ENCODE measurements around the gene PCED1B.
"Not testable (repeated sequence)": the region's sequence is repeated elsewhere in the genome, so short reads cannot be mapped to it uniquely, and the experiment has no call there.

PCED1B gene

DNA sequence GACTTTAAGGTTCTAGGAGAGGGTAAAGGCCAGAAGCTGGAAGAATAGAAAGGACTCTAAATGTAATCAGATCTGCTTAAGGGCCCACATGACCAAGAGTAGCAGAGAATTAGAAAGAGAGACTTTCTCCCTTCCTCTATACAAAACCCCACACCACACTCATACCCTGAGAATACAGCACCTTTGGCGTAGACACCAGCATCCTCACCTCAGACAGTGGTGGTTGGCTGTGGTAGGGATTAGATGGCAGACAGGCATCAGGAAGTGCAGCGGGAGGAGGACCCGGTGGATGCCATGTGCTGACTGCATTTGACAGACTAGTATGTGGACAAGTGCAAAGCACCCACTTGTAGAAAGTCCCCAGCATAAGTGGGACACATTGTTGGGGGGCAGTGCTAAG, 98.6 kb downstream of the PCED1B start:
- DNase-seq = no peak

DNA sequence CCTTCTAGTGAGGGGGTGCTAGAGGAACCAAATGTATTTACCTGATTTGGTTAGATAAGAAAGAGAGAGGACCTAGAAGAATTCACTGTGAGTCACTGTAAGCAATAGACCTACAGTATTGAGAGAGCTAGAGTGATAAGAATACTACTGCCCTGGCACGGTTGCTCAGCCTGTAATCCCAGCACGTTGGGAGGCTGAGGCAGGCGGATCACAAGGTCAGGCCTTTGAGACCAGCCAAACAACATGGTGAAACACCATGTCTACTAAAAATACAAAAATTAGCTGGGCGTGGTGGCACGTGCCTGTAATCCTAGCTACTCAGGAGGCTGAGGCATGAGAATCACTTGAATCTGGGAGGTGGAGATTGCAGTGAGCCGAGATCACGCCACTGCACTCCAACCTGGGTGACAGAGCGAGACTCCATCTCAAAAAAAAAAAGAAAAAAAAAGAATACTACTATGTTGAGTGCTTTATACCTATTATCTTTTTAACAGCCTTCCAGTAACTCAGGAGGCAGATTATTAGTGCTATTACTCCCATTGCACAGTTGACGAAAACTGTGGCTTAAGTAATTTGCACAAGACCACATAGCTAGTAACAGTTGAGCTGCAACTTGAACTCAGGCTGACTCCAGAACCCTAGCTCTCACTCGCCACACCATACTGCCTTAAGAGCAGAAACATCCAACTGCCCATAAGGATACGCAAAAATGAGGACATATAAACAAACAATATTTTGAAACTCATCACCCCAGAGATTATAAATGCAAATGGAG, 102.9 kb downstream of the PCED1B start:
- DNase-seq = not testable (repeated sequence)

DNA sequence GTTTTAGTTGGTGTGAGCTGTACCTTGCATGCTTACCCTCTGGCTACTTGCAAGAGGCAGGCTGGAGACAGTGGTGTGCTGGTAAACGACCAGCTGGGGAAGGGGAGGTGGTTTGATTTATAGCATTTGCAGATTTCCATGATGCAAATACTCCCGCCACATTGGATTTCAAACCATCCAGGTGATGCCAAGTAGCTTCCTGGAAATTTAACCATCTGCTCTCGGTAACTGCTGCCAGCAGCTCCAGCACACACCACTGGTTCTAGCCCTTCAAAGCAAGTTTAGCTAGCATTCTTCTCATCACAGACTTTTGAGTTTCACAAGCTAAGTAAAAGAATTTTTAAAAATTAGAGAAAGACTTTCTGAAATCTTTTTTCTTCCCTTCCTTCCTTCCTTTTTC, 104.8 kb downstream of the PCED1B start:
- DNase-seq = no peak

DNA sequence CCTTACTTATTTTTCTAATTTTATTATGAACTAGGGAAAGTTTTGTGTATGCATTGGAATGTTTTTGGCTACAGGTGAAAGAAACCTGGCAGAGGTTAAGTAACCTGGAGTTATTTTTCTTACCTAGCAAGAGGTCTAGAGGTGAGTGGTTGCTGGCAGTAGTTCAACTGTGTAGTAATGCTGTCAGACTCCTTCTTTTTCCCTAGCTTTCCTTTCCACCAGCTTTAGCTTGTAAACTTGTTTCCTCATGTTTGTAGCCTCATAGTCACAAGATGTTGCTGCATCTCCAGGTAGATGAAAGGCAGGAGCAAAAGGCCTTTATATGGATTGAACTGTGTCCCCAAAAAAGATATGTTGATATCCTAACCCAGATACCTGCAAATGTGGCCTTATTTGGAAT, 105.4 kb downstream of the PCED1B start:
- DNase-seq = no peak

DNA sequence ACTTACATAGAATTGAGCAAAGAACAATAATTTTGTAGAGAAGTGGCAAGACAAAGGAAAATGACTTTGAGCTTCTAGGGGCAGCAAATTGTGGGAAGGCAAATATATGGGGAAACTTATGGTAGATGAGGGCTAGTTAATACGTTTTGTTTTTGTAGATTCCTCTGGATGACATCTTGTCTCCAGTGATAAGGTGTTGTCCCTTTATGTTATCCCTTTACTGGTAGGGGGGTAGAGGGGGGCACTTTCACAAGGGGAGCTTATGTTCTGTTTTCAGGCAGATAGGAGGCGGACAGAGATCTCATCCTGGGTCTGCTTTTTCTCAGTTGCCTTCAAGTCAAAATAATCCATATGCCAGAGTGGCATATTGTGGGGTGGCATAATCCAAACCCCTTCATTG, 106.8 kb downstream of the PCED1B start:
- DNase-seq = no peak

DNA sequence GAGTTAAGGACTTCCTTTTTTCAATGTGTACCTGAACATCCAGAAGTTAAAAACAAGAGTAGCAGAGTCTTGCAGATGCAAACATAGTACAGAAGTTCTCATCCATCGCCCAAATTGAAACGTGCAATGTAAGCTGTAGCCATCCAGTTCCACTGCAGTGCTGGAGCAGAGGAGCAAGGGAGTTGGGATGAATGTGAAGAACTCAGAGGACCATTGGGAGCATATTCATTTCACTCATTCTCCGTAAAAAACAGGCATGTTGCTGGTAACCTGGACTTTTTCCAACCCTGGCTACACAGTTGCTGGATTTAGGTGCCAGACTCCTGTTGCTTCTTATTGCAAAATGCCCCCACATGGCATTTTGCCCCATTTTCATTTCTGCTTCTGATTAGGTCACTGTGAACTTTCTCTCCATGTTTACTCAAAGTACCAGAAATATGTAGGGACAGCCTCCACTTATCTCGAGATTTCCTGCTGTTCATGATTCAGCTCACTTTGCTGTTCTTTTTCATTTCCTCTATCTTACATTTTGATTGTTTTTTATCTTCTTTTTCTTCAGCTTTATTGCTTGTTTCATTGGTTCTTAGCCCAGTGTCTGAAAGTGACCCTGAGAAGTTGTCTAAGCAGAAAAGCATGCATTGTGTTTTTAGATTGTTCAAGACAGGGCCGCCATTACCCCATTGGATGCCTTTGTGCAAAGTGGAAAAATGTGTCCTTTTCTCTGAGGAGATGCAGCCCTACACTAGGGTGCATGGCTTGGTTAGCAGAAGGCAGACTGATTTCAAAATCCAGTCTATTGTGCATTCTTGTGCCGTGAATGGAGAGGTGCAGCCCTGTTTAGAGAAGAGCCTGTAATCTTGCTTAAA, 109.4 kb downstream of the PCED1B start:
- DNase-seq = no peak

DNA sequence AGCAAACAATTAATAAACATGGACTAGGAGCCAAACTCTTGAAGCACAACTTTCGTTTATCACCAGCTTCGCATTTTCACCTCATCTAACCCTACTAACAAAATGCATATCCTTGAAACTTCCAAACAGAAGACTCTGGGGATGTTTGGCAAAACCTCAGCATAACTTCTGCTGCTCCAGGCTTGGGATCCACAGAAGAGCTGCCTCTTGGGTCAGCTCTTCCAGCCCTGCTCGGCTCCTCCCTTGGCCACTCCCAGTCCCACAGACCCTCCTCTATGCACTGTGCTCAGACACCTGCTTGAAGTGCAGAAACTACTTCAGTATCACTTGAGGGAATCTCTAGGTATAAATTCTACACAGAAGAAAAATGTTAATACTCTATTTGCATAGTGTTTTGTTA, 110.3 kb downstream of the PCED1B start:
- no peak for DNase-seq

DNA sequence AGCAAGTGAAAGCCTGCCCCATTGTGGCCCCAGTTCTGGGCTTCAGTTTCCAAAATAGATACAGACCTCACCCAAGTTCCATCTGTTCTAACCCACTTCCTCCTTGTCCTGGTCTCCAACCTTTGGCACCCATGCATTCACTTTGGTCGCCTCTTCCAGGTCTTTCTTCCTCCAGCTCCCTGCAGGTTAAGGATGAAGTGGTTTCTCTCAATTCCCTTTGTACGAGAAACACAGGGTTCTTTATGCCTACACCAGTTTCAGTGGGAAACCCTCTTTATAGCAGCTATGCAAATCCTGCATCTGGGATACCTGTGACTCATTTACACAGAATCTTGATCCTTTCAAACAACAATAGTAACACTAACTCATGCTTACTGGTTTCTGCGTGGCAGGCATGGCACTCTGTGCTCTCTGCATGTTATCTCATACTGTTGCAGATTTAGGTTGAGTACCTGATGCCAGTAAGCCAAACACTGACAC, 110.9 kb downstream of the PCED1B start:
- DNase-seq = no peak

DNA sequence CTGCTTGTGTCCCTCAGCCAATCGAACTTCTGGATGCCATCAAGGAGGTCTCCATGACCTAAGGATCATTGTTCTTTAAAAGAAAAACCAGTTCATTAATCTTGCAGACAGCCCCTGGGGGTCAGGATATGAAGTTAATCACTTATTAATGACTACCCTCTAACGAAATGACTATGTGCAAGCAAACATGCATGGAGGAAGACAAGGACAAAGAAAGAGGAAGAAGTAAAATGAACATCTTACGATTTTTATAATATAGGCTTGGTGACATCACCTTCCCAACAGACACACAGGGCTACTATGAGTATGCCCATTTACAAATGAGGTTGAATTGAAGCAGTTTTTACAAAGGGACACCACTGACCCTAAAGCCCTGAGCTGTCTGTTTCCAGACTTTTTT, 111.5 kb downstream of the PCED1B start:
- no peak for DNase-seq

DNA sequence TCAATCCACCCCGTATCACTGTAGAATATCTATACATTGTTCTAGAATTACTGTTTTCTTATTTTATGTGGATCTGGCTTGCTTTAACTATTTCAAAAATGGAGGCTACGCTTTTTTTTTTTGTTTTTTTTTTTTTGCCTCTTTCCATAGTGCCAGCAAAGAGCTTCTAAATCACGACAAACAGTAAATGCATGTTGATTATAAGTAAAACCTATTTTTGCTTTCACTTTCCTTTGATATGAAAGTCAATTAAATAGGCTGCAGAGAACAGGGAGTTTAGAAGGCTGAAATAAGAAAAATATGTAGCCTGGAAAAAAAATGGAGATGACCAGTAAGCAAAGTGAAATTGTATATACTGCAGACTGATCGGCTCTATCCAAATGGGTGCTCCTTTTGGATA, 112.6 kb downstream of the PCED1B start:
- no peak for DNase-seq

DNA sequence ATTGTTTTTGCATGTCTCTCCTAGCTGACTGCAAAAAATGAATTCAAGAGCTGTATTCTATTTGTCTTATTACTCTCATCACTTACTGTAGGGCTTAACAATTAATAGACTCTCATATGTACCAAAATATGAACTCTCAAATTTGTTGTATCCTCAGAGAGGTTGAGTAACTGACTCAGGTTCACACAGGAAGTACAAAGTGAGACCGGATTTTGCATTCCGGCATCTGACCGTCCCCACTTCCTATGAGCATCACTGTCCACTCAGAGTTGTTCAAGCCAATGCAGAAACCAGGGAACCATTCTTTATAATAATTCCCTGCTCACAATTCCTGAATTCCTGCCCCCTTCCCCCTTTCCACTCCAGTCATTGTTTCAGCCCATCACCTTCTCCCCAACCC, 113.6 kb downstream of the PCED1B start:
- DNase-seq = no peak

DNA sequence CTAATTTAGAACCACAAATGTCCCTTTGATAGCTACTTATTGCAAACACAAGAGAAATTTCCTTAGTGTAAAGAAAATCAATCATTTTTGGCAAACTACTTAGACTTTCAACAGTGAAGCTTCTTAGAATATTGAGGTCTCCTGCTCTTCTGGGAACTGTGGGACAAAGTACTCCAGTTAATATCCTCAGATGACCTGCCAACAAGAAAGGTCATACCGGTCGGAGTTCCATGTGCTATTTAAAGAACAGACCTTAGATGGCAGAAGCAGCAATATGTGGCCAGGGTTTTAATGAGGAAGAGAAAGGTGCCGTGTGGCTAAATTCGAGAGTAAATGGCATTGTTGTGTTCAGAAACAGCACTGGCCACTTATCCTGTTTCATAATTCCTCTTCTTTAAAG, 115.1 kb downstream of the PCED1B start:
- no peak for DNase-seq

DNA sequence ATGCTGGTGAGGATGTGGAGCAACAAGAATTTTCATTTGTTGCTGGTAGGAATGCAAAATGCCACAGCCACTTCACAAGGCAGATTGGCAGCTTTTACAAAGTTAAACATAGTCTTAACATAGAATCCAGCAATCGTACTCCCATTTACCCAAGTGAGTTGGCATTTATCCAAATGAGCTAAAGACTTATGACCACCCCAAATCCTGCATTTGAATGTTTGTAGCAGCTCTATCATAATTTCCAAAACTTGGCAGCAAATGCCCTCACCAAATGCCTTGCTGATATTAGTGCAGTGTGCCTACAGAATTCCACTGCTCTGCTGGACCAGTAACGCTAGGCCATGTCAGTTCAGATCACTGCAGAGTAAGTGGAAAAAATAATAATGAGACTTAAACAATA, 121.0 kb downstream of the PCED1B start:
- DNase-seq = no peak

DNA sequence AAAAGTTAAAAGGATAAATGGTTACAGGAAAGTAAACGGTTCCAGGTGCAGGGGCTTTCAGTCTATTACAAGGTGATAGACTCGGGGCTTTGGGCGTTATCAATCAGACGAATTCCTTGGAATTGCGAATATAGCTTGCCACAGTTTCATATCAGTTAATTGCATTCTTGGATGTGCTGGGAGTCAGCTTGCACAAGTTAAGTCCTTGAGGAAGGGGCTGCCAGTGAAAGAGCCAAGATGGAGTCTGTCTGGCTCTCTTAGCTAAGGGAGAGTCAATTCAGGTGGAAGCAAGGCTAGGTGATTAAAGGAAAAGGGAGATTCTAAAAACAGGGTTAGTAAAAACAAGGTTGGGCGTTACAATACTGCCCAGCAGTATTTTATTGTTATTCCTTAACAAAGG, 121.8 kb downstream of the PCED1B start:
- DNase-seq = not testable (repeated sequence)

DNA sequence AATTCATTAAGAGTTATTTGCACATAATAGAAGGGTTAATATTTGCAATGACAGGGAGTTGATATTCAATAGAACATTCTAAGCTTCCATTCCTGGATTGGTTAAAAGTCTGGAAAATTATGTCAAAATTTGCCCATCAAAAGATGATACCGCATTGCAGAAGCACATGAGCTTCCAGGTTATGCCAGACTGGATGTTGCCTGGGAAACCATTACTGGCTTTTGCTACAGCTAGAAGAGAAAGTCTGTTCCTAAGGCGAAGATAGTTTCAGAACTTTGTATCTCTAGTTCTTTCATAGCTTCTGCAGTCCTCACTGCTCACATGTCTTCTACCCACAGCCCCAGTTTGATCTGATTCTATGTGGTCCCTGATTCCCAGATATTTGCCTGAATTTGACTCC, 122.8 kb downstream of the PCED1B start:
- no peak for DNase-seq

DNA sequence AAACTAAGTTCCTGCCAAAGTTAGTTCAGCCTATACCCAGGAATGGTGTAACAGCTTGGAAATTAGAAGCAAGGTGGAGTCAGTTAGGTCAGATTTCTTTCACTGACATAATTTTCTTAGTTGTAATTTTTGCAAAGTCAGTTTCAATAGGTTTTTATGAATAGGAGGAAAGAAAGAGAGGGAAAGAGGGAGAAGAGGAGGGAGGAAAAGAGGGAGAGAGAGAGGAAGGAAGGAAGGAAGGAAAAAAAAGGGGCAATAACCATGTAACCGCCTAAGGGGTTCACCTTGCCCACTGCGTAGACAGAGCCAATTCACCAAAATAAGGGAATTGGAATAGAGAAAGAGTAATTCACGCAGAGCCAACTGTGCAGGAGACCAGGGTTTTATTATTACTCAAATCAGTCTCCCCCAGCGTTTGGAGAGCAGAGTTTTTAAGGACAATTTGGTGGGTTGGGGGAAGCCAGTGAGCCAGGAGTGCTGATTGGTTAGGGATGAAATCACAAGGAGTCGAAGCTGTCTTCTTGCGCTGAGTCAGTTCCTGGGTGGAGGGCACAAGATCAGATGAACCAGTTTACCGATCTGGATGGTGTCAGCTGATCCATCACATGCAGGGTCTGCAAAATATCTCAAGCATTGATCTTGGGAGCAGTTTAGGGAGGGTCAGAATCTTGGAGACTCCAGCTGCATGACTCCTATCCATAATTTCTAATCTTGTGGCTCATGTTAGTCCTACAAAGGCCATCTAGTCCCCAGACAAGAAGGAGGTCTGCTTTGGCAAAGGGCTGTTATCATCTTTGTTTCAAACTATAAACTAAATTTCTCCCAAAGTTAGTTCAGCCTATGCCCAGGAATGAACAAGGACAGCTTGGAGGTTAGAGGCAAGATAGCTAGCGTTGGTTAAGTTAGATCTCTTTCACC, 126.4 kb downstream of the PCED1B start:
- no peak for DNase-seq

DNA sequence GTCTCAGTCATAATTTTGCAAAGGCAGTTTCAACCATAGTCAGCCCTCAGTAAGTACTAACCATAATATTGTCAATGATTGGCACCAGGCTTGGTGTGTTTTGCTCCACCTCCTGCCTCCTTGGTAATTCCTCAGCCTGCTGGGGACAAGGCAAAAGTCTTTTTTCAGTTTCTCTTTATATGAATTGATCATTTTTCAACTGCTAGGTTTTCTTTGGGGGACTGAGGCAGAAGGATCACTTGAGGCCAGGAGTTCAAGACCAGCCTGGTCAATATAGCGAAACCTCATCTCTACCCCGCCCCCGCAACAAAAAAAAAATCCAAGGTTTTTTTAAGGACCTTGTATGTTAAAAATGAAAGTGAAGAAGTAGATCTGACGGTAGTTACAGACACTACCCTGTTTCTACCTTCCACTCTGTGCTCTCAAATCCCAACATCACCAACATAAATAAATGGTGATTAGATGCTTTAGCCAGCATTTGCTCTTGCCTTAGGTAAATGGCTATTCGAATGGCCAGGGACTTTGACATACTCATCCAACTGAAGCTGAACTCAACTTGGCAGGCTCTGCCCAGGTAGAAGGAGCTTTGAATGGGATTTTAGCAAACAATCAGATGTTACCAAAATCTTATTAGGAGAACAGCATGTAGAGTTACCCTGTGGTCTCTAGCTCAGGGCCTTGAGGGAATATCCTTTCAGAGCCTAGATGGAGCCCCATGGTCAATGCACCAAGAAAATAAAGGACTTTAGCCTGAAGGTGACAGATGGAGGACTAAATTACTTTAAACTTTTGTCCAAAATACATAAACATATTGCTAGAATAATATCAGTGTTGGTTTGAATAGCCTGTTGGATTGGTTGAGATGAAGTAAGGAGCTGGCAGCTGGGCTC, 127.3 kb downstream of the PCED1B start:
- no peak for DNase-seq

DNA sequence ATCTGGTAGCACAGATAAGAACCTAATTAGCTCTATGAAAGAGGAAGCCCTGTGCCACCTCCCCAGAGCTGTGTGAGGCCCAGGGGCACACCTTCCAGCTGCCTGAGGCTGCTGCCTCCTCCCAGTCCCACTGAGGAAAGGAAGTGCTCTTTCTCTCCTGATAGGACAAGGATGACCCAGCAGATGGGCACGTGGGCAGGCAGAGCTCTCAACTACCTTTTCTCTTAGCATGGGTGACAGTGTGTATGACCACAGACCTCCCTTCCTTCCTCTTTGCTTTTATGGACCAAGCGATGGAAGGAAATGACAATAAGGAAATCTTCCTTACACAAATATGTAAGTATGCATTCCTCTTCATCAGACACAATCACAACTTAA, 127.9 kb downstream of the PCED1B start:
- DNase-seq = no peak

DNA sequence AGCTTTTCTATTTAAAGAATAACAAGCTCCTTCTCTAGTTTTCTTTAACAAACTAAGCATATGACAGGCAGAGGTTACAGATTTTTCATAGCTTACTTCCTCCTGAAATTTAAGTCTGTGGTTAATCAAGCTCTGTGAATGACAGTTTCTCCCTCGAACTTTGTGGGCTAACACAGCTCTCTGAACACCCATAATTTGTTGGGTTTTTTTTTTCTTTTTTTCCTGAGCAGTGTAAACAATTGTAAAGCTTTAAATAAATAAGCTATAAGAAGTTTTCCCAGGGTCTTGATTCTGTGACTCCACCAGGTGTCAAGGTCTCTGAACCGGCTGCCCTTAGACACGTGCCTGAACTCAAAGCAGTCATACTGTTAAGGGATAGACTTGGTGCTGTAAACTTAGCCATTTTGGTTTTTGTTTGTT, 128.4 kb downstream of the PCED1B start:
- DNase-seq = no peak

DNA sequence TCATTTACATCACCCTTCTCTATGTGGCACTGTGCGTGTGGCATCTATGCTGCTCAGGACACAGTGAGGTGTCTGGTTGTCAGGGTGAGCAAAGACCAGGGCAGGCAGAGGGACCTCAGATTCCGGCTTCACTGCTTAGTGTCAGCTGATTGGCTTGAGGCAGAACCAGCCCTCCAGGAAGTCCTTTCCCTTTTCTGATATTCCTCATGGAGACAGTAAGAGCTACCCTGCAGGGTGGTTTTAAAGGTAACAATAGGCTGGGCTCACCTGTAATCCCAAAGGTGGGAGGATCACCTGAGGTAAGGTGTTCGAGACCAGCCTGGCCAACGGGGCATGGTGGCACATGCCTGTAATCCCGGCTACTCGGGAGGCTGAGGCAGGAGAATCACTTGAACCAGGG, 129.6 kb downstream of the PCED1B start:
- DNase-seq = no peak

DNA sequence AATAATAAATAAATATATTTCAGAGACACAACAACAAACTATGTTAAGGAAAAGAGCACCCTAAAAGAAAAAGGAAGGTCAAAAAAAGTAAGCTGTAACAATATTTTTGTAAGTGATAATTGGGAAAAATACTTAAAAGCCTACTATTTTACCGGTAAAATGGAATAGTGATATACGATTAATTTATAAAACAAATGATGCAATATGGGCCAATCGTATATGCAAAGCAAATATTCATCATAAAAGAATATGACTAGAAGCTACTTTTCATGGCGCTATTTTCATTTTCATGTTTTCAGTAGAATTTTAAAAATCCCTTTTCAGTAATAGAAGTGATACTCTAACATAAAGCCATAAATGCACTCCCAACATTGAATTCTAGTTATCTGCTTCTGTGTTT, 131.4 kb downstream of the PCED1B start:
- DNase-seq = no peak

DNA sequence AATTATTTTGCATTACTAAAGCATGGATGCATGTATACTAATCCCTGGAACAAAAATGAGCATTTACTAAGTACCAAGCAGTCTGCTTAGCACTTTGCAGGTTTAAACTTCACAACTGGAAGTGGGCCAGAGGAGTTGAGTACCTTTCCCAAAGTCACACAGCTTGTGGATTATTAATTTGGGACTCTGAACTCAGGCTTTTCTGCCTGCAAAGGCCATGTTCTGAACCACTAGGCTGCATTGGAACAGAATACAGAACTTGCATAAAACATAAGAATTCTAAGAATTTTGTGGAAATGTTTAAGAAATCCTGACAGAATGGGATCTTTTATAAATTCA, 133.2 kb downstream of the PCED1B start:
- DNase-seq = no peak

Data from NCI-H1092 (cell line).